HG03097 (cell line): ENCODE data around the gene DPP6.

Source experiments
- ATAC-seq: cut with Tn5 transposase; IDR thresholded peaks from one replicate; pipeline ENCODE4 v1.9.1; 2021; ENCODE audit not compliant: unreplicated experiment, low FRiP score

The DPP6 gene

GRCh38 chr7:154841731-154842331 is 789.6 kb downstream of the DPP6 start:
- ATAC-seq = no peak

- ATAC-seq = no peak
Observed at GRCh38 chr7:154842591-154842990, 790.4 kb downstream of the DPP6 start.

- ATAC-seq = no peak
Observed at GRCh38 chr7:154843670-154844237, 791.6 kb downstream of the DPP6 start.

GRCh38 chr7:154844499-154844898 is 792.3 kb downstream of the DPP6 start:
- no peak for ATAC-seq

GRCh38 chr7:154844955-154845354 is 792.8 kb downstream of the DPP6 start:
- no peak for ATAC-seq

GRCh38 chr7:154848464-154848863 is 796.3 kb downstream of the DPP6 start:
- no peak for ATAC-seq

GRCh38 chr7:154852205-154852604 is 800.0 kb downstream of the DPP6 start:
- ATAC-seq = no peak

- ATAC-seq = no peak
Observed at GRCh38 chr7:154853063-154853726, 801.0 kb downstream of the DPP6 start.

GRCh38 chr7:154853727-154854095 is 801.5 kb downstream of the DPP6 start:
- no peak for ATAC-seq

GRCh38 chr7:154854836-154855235 is 802.6 kb downstream of the DPP6 start:
- ATAC-seq = no peak

GRCh38 chr7:154855366-154855765 is 803.2 kb downstream of the DPP6 start:
- no peak for ATAC-seq

- ATAC-seq = no peak
Observed at GRCh38 chr7:154856733-154857132, 804.5 kb downstream of the DPP6 start.

- ATAC-seq = no peak
Observed at GRCh38 chr7:154857240-154857639, 805.0 kb downstream of the DPP6 start.

- ATAC-seq = no peak
Observed at GRCh38 chr7:154857728-154858681, 805.8 kb downstream of the DPP6 start.

- no peak for ATAC-seq
Observed at GRCh38 chr7:154858836-154859537, 806.8 kb downstream of the DPP6 start.

- ATAC-seq = no peak
Observed at GRCh38 chr7:154859747-154860620, 807.8 kb downstream of the DPP6 start.

GRCh38 chr7:154860621-154861375 is 808.6 kb downstream of the DPP6 start:
- ATAC-seq = no peak

- no peak for ATAC-seq
Observed at GRCh38 chr7:154861589-154861988, 809.4 kb downstream of the DPP6 start.
